ENCODE measurements around the gene EFNA5.
"Not testable (repeated sequence)": the region's sequence is repeated elsewhere in the genome, so short reads cannot be mapped to it uniquely, and the experiment has no call there.

The EFNA5 gene

DNA sequence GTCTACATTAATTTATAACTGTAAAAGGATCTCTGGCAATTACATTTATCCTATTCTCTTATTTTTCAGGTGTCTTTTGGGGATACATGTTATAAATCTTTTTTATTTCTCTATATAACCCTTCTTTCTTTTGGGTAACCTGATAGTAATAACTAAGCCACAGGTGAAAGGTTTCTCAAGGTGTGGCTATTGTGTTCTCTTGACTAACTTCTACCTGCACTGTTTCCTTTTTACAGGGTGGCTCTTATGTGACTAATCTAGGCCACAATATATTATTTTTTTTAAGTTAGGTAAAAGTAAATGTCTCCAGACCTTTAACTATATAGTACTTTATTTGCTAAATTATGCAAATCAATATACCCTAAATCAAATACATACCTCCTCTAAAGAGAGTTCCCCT lies 193.2 kb downstream of the EFNA5 start:
- DNase-seq, result no peak

- no peak for DNase-seq
Observed at GRCh38 chr5:107476783-107477182, 194.0 kb downstream of the EFNA5 start.

DNA sequence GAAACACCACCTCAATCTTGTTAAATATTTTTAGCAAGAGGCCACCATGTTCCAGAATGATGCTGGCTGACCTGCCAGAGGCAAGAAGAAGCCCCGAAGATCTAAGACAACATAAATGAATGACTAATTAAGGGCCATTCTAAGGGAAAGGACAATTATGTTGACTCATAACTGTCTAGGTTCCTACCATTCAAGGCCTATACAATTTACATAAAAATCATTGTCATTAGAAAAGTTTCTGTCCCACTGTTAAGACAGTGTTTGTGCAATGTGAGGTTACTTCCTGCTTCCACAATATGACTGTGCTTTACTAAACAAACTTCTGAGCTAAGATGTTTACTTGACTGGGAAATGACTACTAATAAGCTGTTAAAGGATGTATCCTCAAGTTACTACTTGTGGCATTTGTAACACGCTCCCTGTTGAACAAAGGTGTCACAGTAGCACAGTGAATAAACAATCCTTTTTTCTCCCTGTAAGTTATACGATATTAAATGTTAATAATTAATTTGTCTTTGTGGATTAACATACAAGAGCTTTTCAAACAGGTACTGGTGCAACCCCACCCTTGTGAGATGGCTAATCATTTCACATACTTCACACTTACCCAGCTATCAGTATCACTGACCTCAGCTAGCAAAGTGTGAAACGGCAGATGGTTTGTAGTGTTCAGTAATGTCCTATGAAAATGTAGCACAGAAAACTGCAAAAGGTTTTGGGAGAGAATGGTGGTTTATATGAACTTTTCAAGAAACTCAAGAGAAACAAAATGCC lies 195.8 kb downstream of the EFNA5 start:
- DNase-seq, result no peak

DNA sequence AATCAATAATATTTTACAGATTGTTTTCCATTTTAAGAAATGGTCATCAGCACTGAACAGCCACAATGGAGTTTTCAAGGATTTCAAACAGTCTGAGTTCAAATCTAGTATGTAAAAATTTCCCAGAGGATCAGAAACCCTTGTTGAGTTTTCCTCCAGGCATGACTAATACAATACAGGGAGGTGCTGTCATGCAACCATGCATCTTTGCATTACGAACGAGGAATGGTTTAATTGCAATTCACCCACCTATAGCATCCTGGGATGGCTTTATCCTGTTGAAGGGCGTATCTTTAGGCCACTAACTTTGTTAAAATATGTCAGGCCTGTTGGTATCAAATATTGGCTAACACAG lies 196.4 kb downstream of the EFNA5 start:
- no peak for DNase-seq

- DNase-seq, result no peak
Observed at GRCh38 chr5:107472620-107473064, 198.1 kb downstream of the EFNA5 start.

GRCh38 chr5:107470295-107470582 lies 200.5 kb downstream of the EFNA5 start:
- no peak for DNase-seq

- no peak for DNase-seq
Observed at GRCh38 chr5:107469485-107470294, 201.0 kb downstream of the EFNA5 start.

DNA sequence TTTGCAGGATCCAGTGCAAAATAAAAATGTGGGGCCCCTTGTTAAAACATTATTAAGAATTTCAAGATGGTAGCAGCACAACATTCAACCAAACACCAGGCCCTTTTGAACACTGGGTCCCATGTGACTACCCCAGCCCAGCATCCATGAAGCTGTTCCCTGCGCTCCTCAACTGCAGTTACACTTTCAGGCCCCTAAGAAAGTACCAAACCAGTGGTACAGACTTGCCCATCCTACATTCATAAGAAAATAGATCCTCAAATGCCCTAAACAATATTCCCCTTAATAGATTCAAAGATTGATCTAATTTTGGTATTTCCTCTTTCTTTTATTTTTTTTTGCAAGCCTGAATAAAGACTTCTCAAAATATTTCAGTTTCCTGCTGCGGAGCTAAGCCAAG lies 201.7 kb downstream of the EFNA5 start:
- DNase-seq, result no peak

DNA sequence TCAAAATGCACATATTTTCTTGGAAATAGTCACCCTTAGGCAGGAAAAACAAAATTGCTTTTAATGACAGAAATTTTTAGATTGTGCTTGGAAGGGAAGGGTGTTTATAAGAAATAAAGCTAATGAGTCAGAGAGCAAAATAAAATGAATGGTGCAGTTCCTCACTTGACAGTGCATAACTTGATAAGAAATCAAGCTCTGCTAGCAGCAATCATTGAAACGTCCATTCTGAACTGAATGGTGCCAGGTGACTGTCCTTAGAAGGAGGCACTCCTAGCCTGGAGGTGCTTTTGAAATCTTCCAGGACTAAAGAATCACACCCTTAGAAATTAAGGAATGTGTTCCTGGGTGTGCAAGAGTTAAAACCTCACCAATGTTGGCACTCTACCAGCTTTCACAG lies 202.5 kb downstream of the EFNA5 start:
- no peak for DNase-seq

GRCh38 chr5:107467137-107467932 lies 203.4 kb downstream of the EFNA5 start:
- no peak for DNase-seq

DNA sequence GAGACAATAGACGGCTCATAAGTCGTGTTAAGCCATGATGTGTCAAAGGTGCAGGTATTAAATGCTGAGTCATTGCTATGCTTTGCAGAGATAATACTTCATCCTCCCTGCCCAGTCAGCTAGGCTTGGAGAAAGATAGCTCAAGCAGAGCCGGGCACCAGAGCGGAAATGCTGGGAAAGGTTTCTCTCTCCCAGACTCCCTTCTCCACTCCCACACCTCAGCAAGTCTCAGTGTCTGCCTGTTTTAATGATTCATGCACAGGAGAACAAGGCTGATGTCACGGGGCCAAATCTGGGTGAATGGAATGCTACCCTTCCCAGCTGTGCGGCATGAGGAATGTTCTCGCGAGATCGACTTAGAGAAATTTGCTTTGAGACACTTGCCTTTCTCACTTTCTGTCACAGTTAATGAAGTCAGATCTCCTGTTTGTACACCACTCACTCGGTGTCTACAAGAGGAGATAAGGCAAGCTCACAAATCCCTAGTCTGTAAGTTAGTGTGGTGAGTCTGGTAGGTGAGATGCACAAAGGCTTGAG lies 204.4 kb downstream of the EFNA5 start:
- no peak for DNase-seq

DNA sequence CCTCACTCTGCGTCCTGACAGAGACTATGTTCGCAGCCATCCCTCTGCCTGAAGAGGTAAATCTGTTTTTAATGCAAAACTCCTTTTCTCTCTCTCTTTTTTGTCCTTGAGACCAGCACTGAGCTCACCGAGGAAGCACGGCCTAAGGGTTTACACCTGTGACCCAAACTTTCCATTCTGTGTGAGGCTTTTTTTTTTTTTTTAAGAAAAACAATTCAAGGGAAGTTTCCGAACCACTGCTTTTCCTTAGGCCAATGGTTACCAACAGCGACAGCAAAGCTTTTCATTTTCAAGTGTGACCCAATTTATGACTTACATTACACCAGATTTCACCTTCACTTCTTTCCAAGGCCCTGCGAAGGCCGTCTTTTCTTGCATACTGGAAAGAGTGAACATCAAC lies 205.9 kb downstream of the EFNA5 start:
- no peak for DNase-seq

DNA sequence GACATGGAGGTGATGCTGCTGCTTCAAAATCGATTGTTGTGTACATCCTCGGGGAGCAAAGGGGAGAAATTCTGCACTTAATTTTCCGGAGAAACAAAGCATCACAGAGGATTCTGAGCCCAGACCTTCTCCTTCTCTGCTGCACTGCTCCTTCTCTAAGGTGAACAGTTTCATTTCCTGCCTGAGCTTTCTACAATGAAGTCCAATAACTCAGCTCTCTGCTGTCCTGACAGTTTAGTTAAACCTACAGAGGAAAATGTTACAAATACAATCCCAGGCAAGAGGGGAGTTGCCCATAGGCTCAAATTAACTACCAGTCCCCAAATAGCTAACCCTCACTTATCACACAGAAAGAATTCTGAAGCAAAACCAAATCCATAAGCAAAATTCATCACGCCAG lies 206.3 kb downstream of the EFNA5 start:
- DNase-seq, result no peak

DNA sequence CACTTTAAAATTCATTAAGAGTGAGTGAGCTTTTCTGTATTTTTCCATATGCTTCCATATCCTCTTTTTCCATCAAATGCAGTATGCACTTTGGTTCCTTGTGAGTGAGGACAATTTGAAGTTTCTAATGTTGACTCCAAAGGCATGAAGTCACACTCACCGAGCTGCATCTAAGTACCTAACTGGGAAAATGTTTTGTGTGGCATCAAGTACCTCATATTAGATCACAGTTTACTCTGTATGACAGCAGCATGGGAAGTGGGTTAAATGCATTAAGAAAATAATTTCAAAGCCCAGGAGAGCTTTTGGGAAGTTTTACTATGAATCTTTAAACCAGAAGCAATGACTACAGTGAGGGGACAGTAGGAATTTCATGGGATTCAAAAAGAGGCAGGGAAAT lies 207.0 kb downstream of the EFNA5 start:
- no peak for DNase-seq

DNA sequence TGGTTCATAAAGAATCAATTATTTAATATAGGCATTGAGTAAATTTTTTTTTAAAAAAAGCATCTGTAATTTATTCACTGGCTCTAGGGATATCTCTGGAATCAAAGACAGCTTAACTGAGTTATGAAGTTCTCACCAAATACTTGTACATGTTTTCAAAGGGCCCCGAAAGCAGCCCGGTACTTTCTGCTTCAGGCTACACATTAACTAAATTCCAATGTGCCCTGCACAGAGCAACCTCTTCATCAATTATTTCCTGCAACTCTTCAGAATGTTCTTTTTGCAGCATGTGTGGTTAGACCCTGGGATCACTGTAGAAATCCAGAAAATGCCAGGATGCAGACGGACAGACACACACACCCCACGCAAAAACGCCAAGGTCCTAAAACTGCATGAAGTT lies 209.0 kb downstream of the EFNA5 start:
- no peak for DNase-seq

DNA sequence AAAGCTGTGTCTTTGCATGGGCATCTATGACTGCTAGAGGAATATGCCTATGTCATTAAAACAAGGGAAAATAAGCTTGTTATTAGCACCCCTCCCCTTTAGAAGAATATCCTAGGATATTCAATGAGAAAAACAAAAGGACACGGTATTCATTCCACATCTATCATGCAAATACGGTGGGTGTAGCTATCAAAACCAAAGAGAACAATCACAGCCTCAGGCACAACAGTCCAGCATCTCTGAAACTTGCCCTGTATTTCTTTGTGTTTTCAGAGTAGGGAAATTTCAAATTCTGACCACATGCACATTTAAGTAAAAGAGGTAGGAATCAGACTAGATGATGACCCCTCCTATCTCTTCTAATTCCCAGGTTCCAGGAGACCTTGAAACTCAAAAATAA lies 209.9 kb downstream of the EFNA5 start:
- no peak for DNase-seq

DNA sequence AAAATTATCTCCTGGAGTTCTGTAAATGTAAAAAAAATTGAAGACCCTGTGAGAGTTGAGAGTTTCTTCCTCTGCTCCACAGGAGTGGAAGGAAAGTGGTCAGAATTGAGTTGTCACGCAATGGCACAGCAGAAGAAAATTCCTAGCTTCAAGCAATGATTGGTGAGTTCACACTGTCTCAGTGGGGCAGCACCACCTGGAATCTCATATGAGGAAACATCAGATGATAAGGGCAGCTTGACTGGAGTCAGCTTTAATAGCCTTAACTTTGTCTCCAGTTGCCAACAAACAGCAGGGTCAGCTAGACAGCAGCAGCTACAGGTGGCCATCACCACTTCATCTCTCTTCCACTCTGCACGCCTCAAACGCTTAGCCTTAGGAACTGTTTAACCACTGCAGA lies 211.1 kb downstream of the EFNA5 start:
- DNase-seq, result no peak

GRCh38 chr5:107458322-107458721 lies 212.4 kb downstream of the EFNA5 start:
- DNase-seq, result no peak

DNA sequence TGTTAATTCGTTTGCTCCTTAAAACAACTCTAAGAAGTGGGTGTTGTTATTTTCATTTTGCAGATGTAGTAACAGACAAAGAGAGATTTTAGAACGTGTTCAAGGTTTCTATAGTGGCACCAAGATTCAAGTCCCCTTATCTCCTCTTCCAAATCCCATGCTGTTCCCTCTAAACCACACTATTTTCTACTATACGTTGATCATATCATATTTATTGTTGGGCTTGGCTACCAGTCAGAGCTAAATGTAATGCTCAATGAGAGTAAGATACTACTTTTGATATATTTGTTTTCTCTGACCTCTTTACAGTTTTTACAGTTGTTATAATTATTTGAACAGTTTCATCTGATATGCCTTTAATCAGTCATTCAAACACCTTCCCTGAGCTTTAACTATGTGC lies 212.9 kb downstream of the EFNA5 start:
- no peak for DNase-seq

- DNase-seq, result no peak
Observed at GRCh38 chr5:107457138-107457537, 213.6 kb downstream of the EFNA5 start.

DNA sequence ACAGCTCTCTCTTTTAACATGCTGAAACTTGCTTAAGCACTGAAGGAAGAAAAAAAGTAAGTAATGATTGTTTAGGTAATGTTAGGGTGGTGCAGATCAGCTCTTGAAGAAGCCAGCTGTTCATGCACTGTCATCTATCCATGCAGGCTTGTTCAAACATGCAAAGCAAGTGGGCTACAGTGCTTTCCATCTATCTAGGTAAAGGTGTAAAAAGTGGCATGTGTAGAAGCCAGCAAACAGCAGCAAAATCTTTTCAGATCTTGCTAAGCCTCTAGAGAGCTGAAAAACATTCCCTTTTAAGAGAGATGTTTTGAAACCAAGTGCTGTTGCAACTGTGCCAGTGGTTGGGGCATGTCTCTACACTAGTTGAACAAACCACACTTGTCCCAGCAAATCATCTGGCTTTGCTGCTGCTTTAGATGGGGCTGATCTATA lies 214.4 kb downstream of the EFNA5 start:
- DNase-seq, result no peak

GRCh38 chr5:107455111-107455544 lies 215.6 kb downstream of the EFNA5 start:
- no peak for DNase-seq

GRCh38 chr5:107451827-107452226 lies 218.9 kb downstream of the EFNA5 start:
- not testable (repeated sequence) for DNase-seq

Measured in activated CD4-positive, alpha-beta T cell treated with anti-CD3 and anti-CD28 coated beads for 1 hour (primary cell).